IMR-90 (cell line): Measurements from ENCODE around the gene HERPUD1. TPM values are rescaled to one million over a fixed set of nuclear protein-coding genes. Genes with fewer than 3 reads are reported as not detected.

Experiments
- ATAC-seq: fragments of 200-7000 bp; cut with Tn5 transposase; 2 replicates; pipeline ENCODE4 v1.9.1; 2020; ENCODE audit warnings: low read depth, mild to moderate bottlenecking, moderate library complexity
- BruUV-seq: library from RNA; stranded (reverse); fragments of 400-500 nt; replicated peaks from 2 replicates; lab custom pipeline; 2021; lab: Mats Ljungman, UMichigan
- CTCF ChIA-PET: fragments of 300-600 bp; formaldehyde crosslinking; extraction: SDS; loops from one replicate; lab custom pipeline; 2021; ENCODE audit warnings: antibody characterized with exemption; lab: Yijun Ruan, JAX
- POLR2A ChIA-PET: fragments of 300-600 bp; sonication (Branson Sonifier 250); formaldehyde crosslinking; loops from one replicate; lab custom pipeline; 2022; ENCODE audit warnings: antibody characterized with exemption; ENCODE audit not compliant: unreplicated experiment; lab: Charles Lee
- DNase-seq: peaks from one replicate; pipeline ENCODE4 v3.0.0; 2013
- H2AFZ ChIP-seq: replicated peaks from 2 replicates; pipeline ENCODE3; 2013; ENCODE audit warnings: low read length, mild to moderate bottlenecking; ENCODE audit not compliant: poor library complexity
- H2AK5ac ChIP-seq: 2 replicates; pipeline ENCODE4 v1.6.1; 2013; ENCODE audit warnings: low read depth, low read length, inconsistent platforms
- H2AK9ac ChIP-seq: replicated peaks from 2 replicates; pipeline ENCODE3; 2013; ENCODE audit warnings: mild to moderate bottlenecking, low read depth, low read length, moderate library complexity; ENCODE audit not compliant: poor library complexity
- H2BK120ac ChIP-seq: 2 replicates; pipeline ENCODE4 v1.6.1; 2013; ENCODE audit warnings: low read depth, low read length, inconsistent platforms
- H2BK15ac ChIP-seq: 3 replicates; pipeline ENCODE4 v1.6.1; 2013; ENCODE audit warnings: low read depth, low read length, inconsistent platforms
- H2BK20ac ChIP-seq: 2 replicates; pipeline ENCODE4 v1.6.1; 2013; ENCODE audit warnings: low read depth, mild to moderate bottlenecking, inconsistent platforms, low read length, moderate library complexity
- H2BK5ac ChIP-seq: 2 replicates; pipeline ENCODE4 v1.6.1; 2013; ENCODE audit warnings: mild to moderate bottlenecking, low read depth, low read length, inconsistent platforms; ENCODE audit not compliant: poor library complexity, severe bottlenecking
- H3K14ac ChIP-seq: replicated peaks from 2 replicates; pipeline ENCODE4 v1.6.1; 2013; ENCODE audit warnings: low read depth, low read length, inconsistent platforms
- H3K18ac ChIP-seq: 2 replicates; pipeline ENCODE4 v1.6.1; 2013; ENCODE audit warnings: low read depth, low read length, control low read depth
- H3K23ac ChIP-seq: 2 replicates; pipeline ENCODE4 v1.6.1; 2013; ENCODE audit warnings: low read depth, low read length, inconsistent platforms
- H3K27ac ChIP-seq: 2 replicates; pipeline ENCODE4 v1.5.1; 2013; ENCODE audit warnings: mild to moderate bottlenecking, control low read depth, low read length; ENCODE audit not compliant: insufficient read depth
- H3K27me3 ChIP-seq: 2 replicates; pipeline ENCODE4 v1.6.1; 2013; ENCODE audit warnings: low read length; ENCODE audit not compliant: control insufficient read depth, insufficient read depth
- H3K36me3 ChIP-seq: 2 replicates; pipeline ENCODE4 v1.6.1; 2013; ENCODE audit warnings: low read length, mixed read lengths; ENCODE audit not compliant: control insufficient read depth, insufficient read depth
- H3K4ac ChIP-seq: 2 replicates; pipeline ENCODE4 v1.6.1; 2013; ENCODE audit warnings: low read depth, low read length, inconsistent platforms
- H3K4me1 ChIP-seq: 2 replicates; pipeline ENCODE4 v1.6.1; 2013; ENCODE audit warnings: low read length, mixed read lengths; ENCODE audit not compliant: control insufficient read depth, insufficient read depth
- H3K4me2 ChIP-seq: 2 replicates; pipeline ENCODE4 v1.6.1; 2013; ENCODE audit warnings: low read depth, mild to moderate bottlenecking, control low read depth, low read length, moderate library complexity
- H3K4me3 ChIP-seq: 2 replicates; pipeline ENCODE4 v1.5.1; 2013; ENCODE audit warnings: low read depth, mild to moderate bottlenecking, control low read depth, low read length, moderate library complexity; ENCODE audit not compliant: insufficient read depth
- H3K56ac ChIP-seq: 2 replicates; pipeline ENCODE4 v1.6.1; 2013; ENCODE audit warnings: low read length, inconsistent platforms; ENCODE audit not compliant: insufficient read depth; ENCODE audit errors: extremely low read depth
- H3K79me1 ChIP-seq, 2 experiments: 2 replicates each; pipeline ENCODE4 v1.6.1; 2013; ENCODE audit warnings: low read length in 2 of 2, inconsistent platforms in 1 of 2, low read depth in 1 of 2
- H3K9ac ChIP-seq: 2 replicates; pipeline ENCODE4 v1.6.1; 2013; ENCODE audit warnings: low read depth, low read length, control low read depth
- H3K9me1 ChIP-seq: 2 replicates; pipeline ENCODE4 v1.6.1; 2013; ENCODE audit warnings: low read length, inconsistent platforms; ENCODE audit not compliant: insufficient read depth
- H3K9me3 ChIP-seq: 2 replicates; pipeline ENCODE4 v1.6.1; 2013; ENCODE audit warnings: low read length; ENCODE audit not compliant: control insufficient read depth, insufficient read depth
- H4K20me1 ChIP-seq: 2 replicates; pipeline ENCODE4 v1.6.1; 2013; ENCODE audit warnings: low read length, inconsistent platforms; ENCODE audit not compliant: insufficient read depth
- H4K5ac ChIP-seq: 2 replicates; pipeline ENCODE4 v1.6.1; 2013; ENCODE audit warnings: mild to moderate bottlenecking, low read depth, low read length, control low read depth
- H4K8ac ChIP-seq, 2 experiments: 2 replicates each; pipeline ENCODE4 v1.6.1; 2013; ENCODE audit warnings: low read depth in 2 of 2, low read length in 2 of 2, control low read depth in 1 of 2, inconsistent platforms in 1 of 2
- H4K91ac ChIP-seq: 2 replicates; pipeline ENCODE4 v1.6.1; 2013; ENCODE audit warnings: low read depth, low read length, inconsistent platforms; ENCODE audit not compliant: insufficient read depth
- CEBPB ChIP-seq: IDR thresholded peaks from 2 replicates; pipeline ENCODE4 v1.6.1; 2012; ENCODE audit warnings: low read depth, low read length, improper control_type of control experiment
- CHD1 ChIP-seq: IDR thresholded peaks from 2 replicates; pipeline ENCODE4 v1.6.1; 2012; ENCODE audit warnings: low read depth, low read length, improper control_type of control experiment
- FOS ChIP-seq: fragments of 150-350 bp; IDR thresholded peaks from 2 replicates; pipeline ENCODE4 v1.6.1; 2016; ENCODE audit warnings: low read depth, low read length
- MAFK ChIP-seq: IDR thresholded peaks from 2 replicates; pipeline ENCODE4 v1.6.1; 2012; ENCODE audit warnings: low read depth, low read length, improper control_type of control experiment
- MXI1 ChIP-seq: IDR thresholded peaks from 2 replicates; pipeline ENCODE4 v1.6.1; 2012; ENCODE audit warnings: low read depth, mild to moderate bottlenecking, low read length, moderate library complexity, borderline replicate concordance
- NFE2L2 ChIP-seq: fragments of 150-350 bp; IDR thresholded peaks from 2 replicates; pipeline ENCODE4 v1.6.1; 2016; ENCODE audit warnings: low read depth, mild to moderate bottlenecking, low read length
- POLR2A ChIP-seq: IDR thresholded peaks from 2 replicates; pipeline ENCODE4 v1.6.1; 2012; ENCODE audit warnings: mild to moderate bottlenecking, low read depth, low read length
- RAD21 ChIP-seq: IDR thresholded peaks from 2 replicates; pipeline ENCODE4 v1.6.1; 2012; ENCODE audit warnings: low read length, improper control_type of control experiment
- RCOR1 ChIP-seq: IDR thresholded peaks from 2 replicates; pipeline ENCODE4 v1.6.1; 2012; ENCODE audit warnings: mild to moderate bottlenecking, low read length, improper control_type of control experiment; ENCODE audit not compliant: insufficient replicate concordance
- RFX5 ChIP-seq: IDR thresholded peaks from 2 replicates; pipeline ENCODE4 v1.8.0; 2012; ENCODE audit warnings: low read depth, mild to moderate bottlenecking, low read length, moderate library complexity
- SMC3 ChIP-seq: fragments of 150-350 bp; IDR thresholded peaks from 2 replicates; pipeline ENCODE4 v1.6.1; 2016; ENCODE audit warnings: low read depth, mild to moderate bottlenecking, antibody characterized with exemption, low read length, moderate library complexity
- WGBS, 2 experiments: methylation state at CpG; one replicate each; pipeline versions ENCODE4 v1.1.5 to v1.1.7; 2013; ENCODE audit warnings: missing lambda C conversion rate in 2 of 2; ENCODE audit not compliant: insufficient read length in 1 of 2; ENCODE audit errors: extremely low coverage in 2 of 2; 5-methylcytosine and 5-hydroxymethylcytosine counted together
- dilution Hi-C: fragments of 300-500 bp; cut with HindIII; formaldehyde crosslinking; loops from one replicate; pipeline ENCODE4 v1.14.3; 2018; ENCODE audit warnings: low sequenced_read_pairs; ENCODE audit not compliant: unreplicated experiment
- in situ Hi-C: fragments of 300-500 bp; cut with MboI; formaldehyde crosslinking; loops from 3 replicates; pipeline ENCODE4 v1.14.3; 2019; ENCODE audit warnings: low sequenced_read_pairs, inconsistent platforms, mixed read lengths
- intact Hi-C: fragments of 100-400 bp; cut with micrococcal nuclease; formaldehyde crosslinking; loops from 2 replicates; pipeline ENCODE4 v1.10.0; 2022
- polyA plus RNA-seq, 3 experiments: library from polyadenylated mRNA; depleted of rRNA; stranded (reverse); fragments of >200 nt; gene quantifications; 2 replicates each; pipeline ENCODE4 v1.2.3, GENCODE V29; 2012; ENCODE audit warnings: low replicate concordance in 1 of 3
- total RNA-seq: library from RNA; depleted of rRNA; stranded (reverse); fragments of >200 nt; gene quantifications from 2 replicates; pipeline ENCODE4 v1.2.3, GENCODE V29; 2012
- TF ChIP-seq, protein P1 (sequence below): conservative IDR thresholded peaks from 2 replicates; pipeline ENCODE4 v1.5.1; 2012; ENCODE audit warnings: mild to moderate bottlenecking, low read depth, low read length, improper control_type of control experiment

The HERPUD1 gene
- total and polyA plus RNA-seq, 2 of the 4 experiments (the other 2 are of a cell fraction): 130 to 148 TPM

- no peak overlapping the region for H3K9ac ChIP-seq
These were observed 36.1 kb upstream of the HERPUD1 start for GRCh38 chr16:56895813-56896212.

More at GRCh38 chr16:56895813-56896212, 36.1 kb upstream of the HERPUD1 start:
- dilution Hi-C loops: no loop called here
- no peak overlapping the region for H2AK9ac ChIP-seq
- H2BK20ac ChIP-seq: no peak overlapping the region
- no peak overlapping the region for H3K4ac ChIP-seq
- H3K27me3 ChIP-seq: peaks cover 30% of the 10 kb centered on the region
- H3K14ac ChIP-seq: no peak overlapping the region
- no peak overlapping the region for H3K27ac ChIP-seq
- H3K4me2 ChIP-seq: no peak overlapping the region
- no peak overlapping the region for H3K18ac ChIP-seq
- ChIA-PET POLR2A (no interaction called here), CTCF (no interaction called here)
- no peaks in the 10 kb centered on the region for H3K9me3 ChIP-seq
- H4K20me1 ChIP-seq: no peaks in the 10 kb centered on the region
- 37% methylated on average over 3 of the region's 4 CpGs; no CpG with 5 or more reads in 1 of the 2 experiments for WGBS, 2 experiments
- H2BK120ac ChIP-seq: no peak overlapping the region
- no peak for DNase-seq
- H2AFZ ChIP-seq: no peak overlapping the region
- H2BK5ac ChIP-seq: no peak overlapping the region
- no peak overlapping the region for H4K91ac ChIP-seq
- no peak overlapping the region for H2BK15ac ChIP-seq
- no peaks in the 10 kb centered on the region for H3K4me1 ChIP-seq
- no peak overlapping the region for H2AK5ac ChIP-seq
- ATAC-seq: no peak
- no peak overlapping the region for H4K5ac ChIP-seq
- no peak for TF ChIP-seq RCOR1
- no peak for TF ChIP-seq FOS
- TF ChIP-seq RFX5: no peak
- TF ChIP-seq MAFK: no peak
- TF ChIP-seq, protein P1, sequence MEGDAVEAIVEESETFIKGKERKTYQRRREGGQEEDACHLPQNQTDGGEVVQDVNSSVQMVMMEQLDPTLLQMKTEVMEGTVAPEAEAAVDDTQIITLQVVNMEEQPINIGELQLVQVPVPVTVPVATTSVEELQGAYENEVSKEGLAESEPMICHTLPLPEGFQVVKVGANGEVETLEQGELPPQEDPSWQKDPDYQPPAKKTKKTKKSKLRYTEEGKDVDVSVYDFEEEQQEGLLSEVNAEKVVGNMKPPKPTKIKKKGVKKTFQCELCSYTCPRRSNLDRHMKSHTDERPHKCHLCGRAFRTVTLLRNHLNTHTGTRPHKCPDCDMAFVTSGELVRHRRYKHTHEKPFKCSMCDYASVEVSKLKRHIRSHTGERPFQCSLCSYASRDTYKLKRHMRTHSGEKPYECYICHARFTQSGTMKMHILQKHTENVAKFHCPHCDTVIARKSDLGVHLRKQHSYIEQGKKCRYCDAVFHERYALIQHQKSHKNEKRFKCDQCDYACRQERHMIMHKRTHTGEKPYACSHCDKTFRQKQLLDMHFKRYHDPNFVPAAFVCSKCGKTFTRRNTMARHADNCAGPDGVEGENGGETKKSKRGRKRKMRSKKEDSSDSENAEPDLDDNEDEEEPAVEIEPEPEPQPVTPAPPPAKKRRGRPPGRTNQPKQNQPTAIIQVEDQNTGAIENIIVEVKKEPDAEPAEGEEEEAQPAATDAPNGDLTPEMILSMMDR: no peak
- no peak for TF ChIP-seq CHD1
- no peak for TF ChIP-seq NFE2L2
- no peak for TF ChIP-seq RAD21
- TF ChIP-seq CEBPB: no peak
- TF ChIP-seq SMC3: no peak
- no peak for TF ChIP-seq POLR2A
- TF ChIP-seq MXI1: no peak
- BruUV-seq: no TSS peak
- in situ Hi-C loops: no loop called here
- no peak overlapping the region for H3K4me3 ChIP-seq
- intact Hi-C loops: no loop called here
- no peaks in the 10 kb centered on the region for H3K79me1 ChIP-seq
- no peak overlapping the region for H3K23ac ChIP-seq
- no peak overlapping the region for H4K8ac ChIP-seq
- H3K56ac ChIP-seq: no peak overlapping the region
- H3K36me3 ChIP-seq: no peaks in the 10 kb centered on the region
- no peaks in the 10 kb centered on the region for H3K9me1 ChIP-seq
